ENCODE results near the gene TOP2A.
A peak's percentile ranks its signal among the peaks of the same experiment; 100 is the strongest.
"Not testable (repeated sequence)": the region's sequence is repeated elsewhere in the genome, so short reads cannot be mapped to it uniquely, and the experiment has no call there.

TOP2A gene

GRCh38 chr17:40371261-40371929 is 46.3 kb downstream of the TOP2A start:
- peak overlapping the region; percentile 51 for H2BK12ac ChIP-seq (ENCODE audit: low read length)
- peak overlapping the region; percentile 8 for H2BK120ac ChIP-seq (ENCODE audit: insufficient read depth, low read length, poor library complexity)
- H3K9me3 ChIP-seq (ENCODE audit: insufficient read depth, low read depth, low read length) = peaks cover 8% of the 10 kb centered on the region
- no peak overlapping the region for H2AFZ ChIP-seq (ENCODE audit: insufficient read depth, low read length, poor library complexity)
- H3K27me3 ChIP-seq (ENCODE audit: insufficient read depth, low read length) = no peaks in the 10 kb centered on the region
- no peak overlapping the region for H2AK5ac ChIP-seq (ENCODE audit: low read length)
- H3K18ac ChIP-seq (ENCODE audit: low read length) = no peak overlapping the region
- peaks cover 7% of the 10 kb centered on the region for H3K79me1 ChIP-seq (ENCODE audit: low read length)
- H3K27ac ChIP-seq (ENCODE audit: low read depth, low read length) = no peak overlapping the region
- H3K4ac ChIP-seq (ENCODE audit: low read depth, low read length) = no peak overlapping the region
- peak overlapping the region; percentile 54 for H3K14ac ChIP-seq (ENCODE audit: low read length)
- H4K12ac ChIP-seq (ENCODE audit: low read depth, low read length) = no peak overlapping the region
- H4K8ac ChIP-seq (ENCODE audit: low read depth, low read length) = no peak overlapping the region
- no peak overlapping the region for H3K4me2 ChIP-seq (ENCODE audit: low read length)
- H2BK5ac ChIP-seq (ENCODE audit: low read depth, low read length, poor library complexity) = no peak overlapping the region
- no peak overlapping the region for H3K9ac ChIP-seq (ENCODE audit: low read length)
- peaks cover 3 to 4% of the 10 kb centered on the region in 2 experiments for H3K4me1 ChIP-seq (ENCODE audit: control insufficient read depth in 1 of 2, insufficient read depth in 2 of 2, low read length in 2 of 2)
- no peaks in the 10 kb centered on the region for H3K79me2 ChIP-seq (ENCODE audit: control insufficient read depth, insufficient read depth, low read length, poor library complexity)
- peak overlapping the region; percentile 58 for H4K91ac ChIP-seq (ENCODE audit: low read depth, low read length)
- DNase-seq = peak in 1 of 2 donors; percentile 11
- H3K36me3 ChIP-seq (ENCODE audit: control insufficient read depth in 1 of 2, insufficient read depth in 2 of 2, low read length in 2 of 2) = no peaks in the 10 kb centered on the region
- no CpG with 5 or more reads among the region's 16 CpGs for WGBS (ENCODE audit: extremely low coverage, insufficient coverage, insufficient read length)
- H3K23ac ChIP-seq (ENCODE audit: low read length) = no peak overlapping the region
- no peak overlapping the region for H3K4me3 ChIP-seq (ENCODE audit: low read depth, low read length)

DNA sequence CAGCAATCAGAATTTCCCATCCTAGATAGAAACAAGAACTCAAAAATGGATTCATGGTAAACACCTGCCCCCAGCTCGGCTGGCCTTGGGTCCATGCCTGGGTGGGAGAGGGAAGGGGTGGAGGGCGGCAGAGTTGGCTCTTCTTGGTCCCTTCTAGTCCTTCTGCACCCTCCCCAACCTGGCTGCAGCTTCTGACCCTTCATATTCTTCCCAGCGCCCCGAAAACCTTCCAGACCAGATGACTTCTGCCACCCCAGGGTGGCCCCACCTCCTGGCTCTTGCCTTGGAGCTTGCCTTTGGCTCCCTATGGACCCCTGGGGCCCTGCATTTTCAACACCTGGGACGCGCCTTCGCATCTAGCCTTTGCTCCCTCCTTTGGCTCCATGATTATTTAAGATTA is 47.8 kb downstream of the TOP2A start:
- Histone ChIP-seq H3K9me3 (ENCODE audit: insufficient read depth, low read depth, low read length) (peaks cover 8% of the 10 kb centered on the region), H3K27me3 (ENCODE audit: insufficient read depth, low read length) (no peaks in the 10 kb centered on the region), H3K4me2 (ENCODE audit: low read length) (no peak overlapping the region), H3K4ac (ENCODE audit: low read depth, low read length) (no peak overlapping the region), H4K8ac (ENCODE audit: low read depth, low read length) (no peak overlapping the region), H3K79me2 (ENCODE audit: control insufficient read depth, insufficient read depth, low read length, poor library complexity) (no peaks in the 10 kb centered on the region), H2BK12ac (ENCODE audit: low read length) (no peak overlapping the region), H3K9ac (ENCODE audit: low read length) (no peak overlapping the region), H3K14ac (ENCODE audit: low read length) (no peak overlapping the region), H3K4me3 (ENCODE audit: low read depth, low read length) (no peak overlapping the region), H3K79me1 (ENCODE audit: low read length) (peaks cover 7% of the 10 kb centered on the region), H4K12ac (ENCODE audit: low read depth, low read length) (no peak overlapping the region), H3K27ac (ENCODE audit: low read depth, low read length) (no peak overlapping the region), H3K36me3 (ENCODE audit: control insufficient read depth in 1 of 2, insufficient read depth in 2 of 2, low read length in 2 of 2) (no peaks in the 10 kb centered on the region), H3K23ac (ENCODE audit: low read length) (no peak overlapping the region), H2BK120ac (ENCODE audit: insufficient read depth, low read length, poor library complexity) (no peak overlapping the region), H2AK5ac (ENCODE audit: low read length) (no peak overlapping the region), H3K4me1 (ENCODE audit: control insufficient read depth in 1 of 2, insufficient read depth in 2 of 2, low read length in 2 of 2) (peaks cover 3 to 4% of the 10 kb centered on the region in 2 experiments), H2BK5ac (ENCODE audit: low read depth, low read length, poor library complexity) (no peak overlapping the region), H4K91ac (ENCODE audit: low read depth, low read length) (no peak overlapping the region), H2AFZ (ENCODE audit: insufficient read depth, low read length, poor library complexity) (no peak overlapping the region), H3K18ac (ENCODE audit: low read length) (no peak overlapping the region)
- WGBS (ENCODE audit: extremely low coverage, insufficient coverage, insufficient read length) = no CpG with 5 or more reads among the region's 7 CpGs
- DNase-seq = no peak

DNA sequence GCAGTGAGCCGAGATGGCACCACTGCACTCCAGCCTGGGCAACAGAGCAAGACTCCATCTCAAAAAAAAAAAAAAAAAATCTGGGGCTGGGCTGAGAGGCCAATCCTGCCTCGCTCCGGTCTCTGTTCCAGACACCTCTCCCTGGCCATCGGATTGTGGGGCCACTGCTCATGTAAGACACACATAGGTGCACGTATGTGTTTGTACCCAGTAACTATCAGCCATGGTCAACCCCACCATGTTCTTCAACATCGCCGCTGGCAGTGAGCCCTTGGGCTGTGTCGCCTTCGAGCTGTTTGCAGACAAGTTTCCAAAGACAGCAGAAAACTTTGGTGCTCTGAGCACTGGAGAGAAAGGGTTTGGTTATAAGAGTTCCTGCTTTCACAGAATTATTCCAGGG is 50.0 kb downstream of the TOP2A start:
- not testable (repeated sequence) for H3K4me2 ChIP-seq (ENCODE audit: low read length); H3K27me3 ChIP-seq (ENCODE audit: insufficient read depth, low read length); H4K8ac ChIP-seq (ENCODE audit: low read depth, low read length); H3K79me2 ChIP-seq (ENCODE audit: control insufficient read depth, insufficient read depth, low read length, poor library complexity); DNase-seq; H3K4me3 ChIP-seq (ENCODE audit: low read depth, low read length); H3K18ac ChIP-seq (ENCODE audit: low read length); H2AFZ ChIP-seq (ENCODE audit: insufficient read depth, low read length, poor library complexity); H3K27ac ChIP-seq (ENCODE audit: low read depth, low read length); H3K36me3 ChIP-seq (ENCODE audit: control insufficient read depth in 1 of 2, insufficient read depth in 2 of 2, low read length in 2 of 2); H3K23ac ChIP-seq (ENCODE audit: low read length); H3K14ac ChIP-seq (ENCODE audit: low read length); H3K9me3 ChIP-seq (ENCODE audit: insufficient read depth, low read depth, low read length); H2BK120ac ChIP-seq (ENCODE audit: insufficient read depth, low read length, poor library complexity); H3K9ac ChIP-seq (ENCODE audit: low read length); H4K12ac ChIP-seq (ENCODE audit: low read depth, low read length); H2AK5ac ChIP-seq (ENCODE audit: low read length); H2BK5ac ChIP-seq (ENCODE audit: low read depth, low read length, poor library complexity); H2BK12ac ChIP-seq (ENCODE audit: low read length); H3K4ac ChIP-seq (ENCODE audit: low read depth, low read length); H4K91ac ChIP-seq (ENCODE audit: low read depth, low read length)
- H3K4me1 ChIP-seq (ENCODE audit: control insufficient read depth in 1 of 2, insufficient read depth in 2 of 2, low read length in 2 of 2) = peaks cover 9 to 13% of the 10 kb centered on the region in 2 experiments
- WGBS (ENCODE audit: extremely low coverage, insufficient coverage, insufficient read length) = no CpG with 5 or more reads among the region's 9 CpGs
- peaks cover 12% of the 10 kb centered on the region for H3K79me1 ChIP-seq (ENCODE audit: low read length)

GRCh38 chr17:40366861-40367518 is 50.7 kb downstream of the TOP2A start:
- Histone ChIP-seq H3K23ac (ENCODE audit: low read length) (no peak overlapping the region), H3K4me3 (ENCODE audit: low read depth, low read length) (no peak overlapping the region), H3K18ac (ENCODE audit: low read length) (no peak overlapping the region), H3K4me2 (ENCODE audit: low read length) (no peak overlapping the region), H2AFZ (ENCODE audit: insufficient read depth, low read length, poor library complexity) (no peak overlapping the region), H3K9ac (ENCODE audit: low read length) (no peak overlapping the region), H3K4ac (ENCODE audit: low read depth, low read length) (no peak overlapping the region), H4K12ac (ENCODE audit: low read depth, low read length) (no peak overlapping the region), H3K27ac (ENCODE audit: low read depth, low read length) (no peak overlapping the region), H3K4me1 (ENCODE audit: control insufficient read depth in 1 of 2, insufficient read depth in 2 of 2, low read length in 2 of 2) (peaks cover 6 to 13% of the 10 kb centered on the region in 2 experiments), H3K27me3 (ENCODE audit: insufficient read depth, low read length) (peaks cover 3% of the 10 kb centered on the region), H3K79me1 (ENCODE audit: low read length) (peaks cover 10% of the 10 kb centered on the region), H3K79me2 (ENCODE audit: control insufficient read depth, insufficient read depth, low read length, poor library complexity) (peaks cover 5% of the 10 kb centered on the region), H3K14ac (ENCODE audit: low read length) (no peak overlapping the region), H2BK12ac (ENCODE audit: low read length) (no peak overlapping the region), H4K8ac (ENCODE audit: low read depth, low read length) (no peak overlapping the region), H3K36me3 (ENCODE audit: control insufficient read depth in 1 of 2, insufficient read depth in 2 of 2, low read length in 2 of 2) (no peaks in the 10 kb centered on the region), H3K9me3 (ENCODE audit: insufficient read depth, low read depth, low read length) (peaks cover 6% of the 10 kb centered on the region), H2AK5ac (ENCODE audit: low read length) (no peak overlapping the region), H4K91ac (ENCODE audit: low read depth, low read length) (no peak overlapping the region), H2BK120ac (ENCODE audit: insufficient read depth, low read length, poor library complexity) (no peak overlapping the region), H2BK5ac (ENCODE audit: low read depth, low read length, poor library complexity) (no peak overlapping the region)
- no peak for DNase-seq
- WGBS (ENCODE audit: extremely low coverage, insufficient coverage, insufficient read length) = no CpG with 5 or more reads among the region's 17 CpGs
